NCI-H2107 (cell line): Measurements from ENCODE around the gene HSPG2.
A peak's percentile ranks its signal among the peaks of the same experiment; 100 is the strongest.
"Not testable (repeated sequence)": the region's sequence is repeated elsewhere in the genome, so short reads cannot be mapped to it uniquely, and the experiment has no call there.

Source experiments
- DNase-seq: peaks from one replicate; lab custom pipeline; 2025; lab: John Stamatoyannopoulos, UW

Gene HSPG2

DNA sequence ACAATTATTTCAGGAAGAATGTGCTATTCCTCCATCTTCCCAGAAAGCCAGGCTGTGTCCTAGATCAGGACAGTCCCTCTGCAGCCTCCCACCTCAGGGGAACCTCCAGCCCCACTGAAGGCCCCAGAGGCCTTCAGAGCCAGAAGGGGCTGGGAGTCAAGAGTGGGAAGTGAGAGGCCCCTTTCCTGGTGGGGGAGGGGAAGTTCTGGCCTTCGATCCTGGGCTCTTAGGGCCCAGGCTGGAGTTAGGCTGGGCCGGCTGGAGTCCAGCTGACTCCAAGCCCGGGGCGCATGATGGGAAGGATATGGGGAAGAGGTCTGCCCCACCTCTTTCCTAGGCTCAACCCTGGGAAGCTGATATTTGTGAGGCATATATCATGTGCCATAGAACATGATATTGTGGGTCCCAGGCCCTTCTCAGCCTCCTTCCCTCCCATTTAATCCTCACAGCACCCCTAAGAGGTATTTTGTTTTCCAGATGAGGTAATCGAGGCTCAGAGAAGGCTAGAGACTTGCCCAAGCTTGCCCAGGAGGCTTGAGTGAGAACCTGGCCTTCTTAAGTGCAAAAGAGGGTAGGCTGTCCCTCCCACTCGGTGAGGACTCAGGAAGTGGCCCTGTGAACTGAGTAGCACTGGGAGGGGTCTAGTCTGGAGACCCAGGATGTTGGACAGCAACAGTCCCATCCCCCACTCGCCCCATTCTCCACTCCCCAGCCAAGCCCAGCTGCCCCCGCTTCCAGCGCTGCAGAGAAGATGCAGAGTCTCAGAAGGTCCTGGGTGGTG, 18.6 kb upstream of the HSPG2 start:
- no peak for DNase-seq

GRCh38 chr1:21955058-21955457, 17.9 kb upstream of the HSPG2 start:
- DNase-seq: no peak

DNA sequence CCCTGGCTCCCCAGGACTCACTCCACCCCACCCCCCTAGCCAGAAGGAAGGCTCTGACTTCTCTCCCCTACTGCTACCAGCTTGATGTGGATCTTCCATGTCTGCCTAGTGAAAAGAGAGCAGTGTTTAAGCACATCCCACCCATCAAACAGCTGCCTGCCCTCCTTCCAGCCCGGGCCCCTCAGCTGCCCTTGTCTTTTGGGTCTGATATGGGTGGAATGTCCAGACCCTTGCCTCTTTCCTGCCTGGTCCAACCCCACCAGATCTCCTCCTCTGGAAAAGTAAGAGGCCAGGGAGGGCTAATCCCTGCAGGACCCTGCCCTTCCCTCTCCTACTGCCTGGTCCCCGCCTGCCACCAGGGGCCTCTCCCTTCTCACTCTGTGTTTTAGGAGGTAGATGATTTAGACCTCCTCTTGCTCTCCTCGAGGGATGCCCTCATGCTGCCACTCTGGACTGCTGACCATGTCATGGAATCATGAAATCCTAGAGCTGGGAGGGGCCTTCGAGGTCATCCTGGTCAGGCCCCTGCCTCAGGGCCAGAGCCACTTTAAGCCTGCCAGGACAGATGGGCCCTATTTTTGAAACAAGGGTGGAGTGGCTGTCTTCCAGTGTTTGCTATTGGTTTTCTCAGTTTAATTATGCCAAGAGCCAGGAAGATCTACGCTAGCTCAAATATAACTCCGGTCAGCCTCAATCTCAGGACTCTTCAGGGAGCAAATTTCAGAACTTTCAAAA, 15.8 kb upstream of the HSPG2 start:
- no peak for DNase-seq

DNA sequence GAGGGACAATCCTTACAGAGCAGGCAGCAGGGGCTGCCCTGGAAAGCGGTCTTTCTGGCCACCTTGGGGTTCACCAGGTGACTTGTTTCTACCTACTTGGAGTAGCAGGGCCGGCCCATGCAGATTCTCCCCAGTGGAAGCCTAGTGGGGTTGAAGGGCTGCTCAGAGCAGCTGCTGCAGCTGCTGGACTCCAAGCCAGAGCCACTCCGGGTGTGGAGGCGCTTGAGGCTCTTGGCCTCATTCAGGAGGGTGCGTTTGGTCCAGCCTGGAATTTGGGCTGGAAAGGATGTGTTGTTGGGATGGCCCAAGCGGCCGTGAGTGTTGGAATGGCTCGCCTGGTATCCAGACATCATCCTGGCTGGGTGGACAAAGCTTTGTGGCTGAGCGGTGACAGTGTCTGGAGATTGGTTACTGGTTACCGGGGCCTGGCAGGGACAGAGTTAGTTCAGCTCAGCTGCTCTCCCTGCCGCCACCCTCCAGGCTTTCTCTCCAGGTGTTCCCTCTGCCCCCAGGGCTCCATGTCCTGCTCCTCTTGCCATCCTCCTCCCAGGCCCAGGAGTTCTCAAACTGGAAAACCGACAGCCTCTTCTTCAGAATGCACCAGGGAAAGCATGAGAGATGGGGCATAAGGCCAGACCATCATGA, 14.2 kb upstream of the HSPG2 start:
- no peak for DNase-seq

GRCh38 chr1:21950734-21951133, 13.6 kb upstream of the HSPG2 start:
- no peak for DNase-seq

DNA sequence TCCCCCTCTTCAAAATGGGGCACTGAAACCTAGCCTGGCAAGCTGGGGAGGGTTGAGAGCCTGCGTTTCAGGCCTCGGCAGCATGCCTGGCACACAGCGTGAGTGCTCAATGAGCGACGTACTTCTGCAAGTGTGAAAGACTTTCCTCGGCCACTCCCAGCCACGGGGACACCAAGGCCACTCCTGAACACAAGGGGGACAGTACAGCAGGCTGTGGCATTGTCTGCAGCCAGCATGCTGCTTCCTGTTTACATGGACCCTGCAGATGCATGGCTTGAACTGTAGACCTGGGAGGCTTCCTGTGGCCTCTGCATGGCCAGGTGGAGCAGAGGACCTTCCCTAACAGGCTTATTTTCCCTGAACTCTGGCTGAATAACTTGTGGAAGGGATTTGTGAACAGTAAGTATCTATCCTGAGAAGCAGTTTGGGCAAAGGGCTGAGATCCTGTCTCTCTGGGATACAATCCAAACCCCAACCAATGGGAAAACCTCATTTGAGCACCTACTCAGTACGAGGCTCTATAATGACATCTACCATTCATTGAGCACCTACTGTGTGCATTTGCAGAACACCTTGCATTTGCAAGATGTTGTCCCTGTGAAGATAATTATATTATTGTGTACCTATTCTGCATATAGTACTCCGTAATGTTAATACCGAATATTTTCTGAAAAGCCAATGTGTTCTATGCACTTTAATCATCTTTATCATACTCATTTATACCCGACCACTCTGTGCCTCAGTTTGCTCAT, 9.9 kb upstream of the HSPG2 start:
- DNase-seq: no peak

- no peak for DNase-seq
Measured at GRCh38 chr1:21944733-21945073, 7.6 kb upstream of the HSPG2 start.

GRCh38 chr1:21942959-21943640, 6.0 kb upstream of the HSPG2 start:
- not testable (repeated sequence) for DNase-seq

GRCh38 chr1:21942464-21942863, 5.4 kb upstream of the HSPG2 start:
- DNase-seq: no peak

DNA sequence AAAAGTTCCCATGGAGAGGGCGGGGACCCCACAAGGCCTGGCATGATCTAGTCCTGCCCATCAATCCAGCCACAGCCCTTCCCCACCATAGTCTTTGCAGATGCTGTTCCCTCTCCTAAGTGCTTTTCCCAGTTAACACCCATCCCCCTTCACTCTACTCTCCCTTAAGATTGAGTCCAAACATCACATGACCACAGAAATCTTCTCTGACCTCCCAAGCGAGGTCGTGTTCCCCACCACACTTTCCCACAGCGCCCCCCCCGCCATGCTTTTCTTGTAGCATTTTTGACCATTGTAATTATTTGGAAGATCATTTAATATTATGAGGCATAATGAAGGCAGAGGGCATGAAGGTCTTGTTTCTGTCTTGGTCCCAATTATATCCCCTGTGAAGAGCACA, 4.3 kb upstream of the HSPG2 start:
- no peak for DNase-seq

GRCh38 chr1:21940492-21940891, 3.4 kb upstream of the HSPG2 start:
- no peak for DNase-seq

DNA sequence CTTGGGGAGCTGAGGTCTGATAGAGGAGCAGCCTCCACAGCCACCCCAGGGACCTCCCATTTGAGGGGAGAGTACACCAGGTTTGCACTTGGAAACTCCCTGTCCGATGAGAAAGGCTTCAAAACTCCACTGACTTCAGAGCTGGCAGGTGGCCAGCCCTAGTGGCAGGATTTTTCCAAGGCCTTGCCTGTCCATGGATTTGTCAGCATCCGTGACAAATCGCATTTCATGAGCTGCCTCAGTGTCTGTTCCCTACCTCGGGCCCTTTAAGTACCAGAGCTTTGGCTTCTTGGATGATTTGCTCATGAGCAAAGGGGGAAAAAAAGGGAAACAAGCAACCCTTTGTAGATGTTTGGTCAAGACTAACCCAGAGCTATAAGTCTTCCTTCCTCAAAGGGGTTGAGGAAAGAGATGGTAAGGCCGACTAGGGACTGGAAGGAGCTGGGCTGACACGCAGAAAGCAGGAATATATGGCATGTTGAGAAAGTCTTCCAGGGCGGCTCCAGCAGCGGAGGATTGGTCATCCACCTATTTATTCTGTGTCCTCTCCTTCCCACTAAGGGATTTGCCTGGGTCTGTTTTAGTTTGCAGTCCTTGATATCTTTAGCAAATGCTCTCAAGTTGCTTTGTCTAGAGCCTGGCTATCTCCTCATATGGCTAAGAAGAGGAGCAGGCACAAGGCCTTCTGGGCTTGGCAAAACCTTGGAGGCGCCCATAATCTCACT, 2.7 kb upstream of the HSPG2 start:
- DNase-seq: no peak

GRCh38 chr1:21938732-21939538, 1.8 kb upstream of the HSPG2 start:
- no peak for DNase-seq

GRCh38 chr1:21937372-21938121, 437 bp upstream of the HSPG2 start:
- DNase-seq: peak; percentile 66

- DNase-seq: no peak
Measured at GRCh38 chr1:21936366-21937031, 611 bp downstream of the HSPG2 start.

DNA sequence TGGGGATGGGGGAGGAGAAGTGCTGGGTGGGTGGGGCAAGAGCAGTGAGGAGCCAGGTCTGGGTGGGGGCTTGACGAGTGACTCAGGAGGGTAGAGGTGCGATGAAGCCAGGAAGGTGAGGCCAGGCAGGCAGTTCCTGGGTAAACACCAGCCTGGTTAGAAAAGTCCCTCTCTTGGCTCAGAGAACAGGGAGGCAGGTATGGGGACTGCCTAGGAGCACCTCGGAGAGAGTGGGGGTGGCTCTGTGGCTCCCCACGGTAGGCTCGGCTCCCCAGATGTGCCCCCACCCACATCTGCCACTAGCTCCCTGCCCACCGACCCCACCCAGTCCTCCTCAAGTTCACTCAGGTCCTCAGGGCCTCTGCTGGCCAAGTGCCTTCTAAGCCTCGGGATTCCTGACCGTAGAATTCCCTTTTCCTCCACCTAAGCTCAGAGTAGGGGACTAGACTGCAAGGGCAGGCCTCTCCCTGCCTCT, 1.2 kb downstream of the HSPG2 start:
- DNase-seq: no peak

DNA sequence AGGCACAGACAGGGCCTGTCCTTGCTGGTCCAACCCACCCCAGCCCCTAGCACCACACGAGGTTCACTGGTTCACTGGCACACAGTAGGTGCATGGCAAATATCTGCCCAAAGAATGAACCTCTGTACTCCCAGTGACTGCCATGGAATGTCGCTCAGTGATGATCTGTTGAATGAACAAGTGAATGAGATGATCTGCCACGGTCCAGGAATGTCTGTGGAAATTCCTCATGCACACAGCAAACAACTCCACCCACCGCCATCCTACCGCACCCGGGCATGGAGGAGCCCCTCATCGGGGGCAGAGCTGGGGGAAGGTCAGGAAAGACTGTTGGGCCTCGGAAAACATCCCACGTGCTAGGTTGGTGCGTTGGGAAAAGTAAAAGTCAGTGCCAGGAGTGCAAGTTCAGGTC, 1.7 kb downstream of the HSPG2 start:
- DNase-seq: no peak

GRCh38 chr1:21933397-21934248, 3.5 kb downstream of the HSPG2 start:
- DNase-seq: peak; percentile 60
